OCI-M2 (cell line): ENCODE results near the gene ASIC3.
"Not testable (repeated sequence)": the region's sequence is repeated elsewhere in the genome, so short reads cannot be mapped to it uniquely, and the experiment has no call there.

Experiments
- DNase-seq: peaks from one replicate; lab custom pipeline; 2025; ENCODE audit not compliant: unreplicated experiment; lab: John Stamatoyannopoulos, UW

ASIC3 gene

GRCh38 chr7:151047976-151048815 is at the start of gene ASIC3:
TSS of gene ASIC3 (plus strand) at chr7:151048531. CDS start at chr7:151048886, 355 bp downstream.
- no peak for DNase-seq

- DNase-seq = no peak
Observed at GRCh38 chr7:150999001-150999400, 49.3 kb upstream of the ASIC3 start.

- DNase-seq = no peak
Observed at GRCh38 chr7:150999497-151000230, 48.7 kb upstream of the ASIC3 start.

- DNase-seq = no peak
Observed at GRCh38 chr7:151000897-151001495, 47.3 kb upstream of the ASIC3 start.

GRCh38 chr7:151001546-151001945 is 46.8 kb upstream of the ASIC3 start:
- no peak for DNase-seq

GRCh38 chr7:151003572-151003971 is 44.8 kb upstream of the ASIC3 start:
- DNase-seq = no peak

- no peak for DNase-seq
Observed at GRCh38 chr7:151005566-151005965, 42.8 kb upstream of the ASIC3 start.

- no peak for DNase-seq
Observed at GRCh38 chr7:151006590-151007300, 41.6 kb upstream of the ASIC3 start.

GRCh38 chr7:151007469-151007898 is 40.8 kb upstream of the ASIC3 start:
- no peak for DNase-seq

- peak; percentile 94 for DNase-seq
Observed at GRCh38 chr7:151008143-151008510, 40.2 kb upstream of the ASIC3 start.

GRCh38 chr7:151008511-151009323 is 39.6 kb upstream of the ASIC3 start:
- peak; percentile 93 for DNase-seq

GRCh38 chr7:151009327-151010036 is 38.8 kb upstream of the ASIC3 start:
- DNase-seq = no peak

- DNase-seq = no peak
Observed at GRCh38 chr7:151010037-151010306, 38.4 kb upstream of the ASIC3 start.

- DNase-seq = peak; percentile 90
Observed at GRCh38 chr7:151010307-151011096, 37.8 kb upstream of the ASIC3 start.

GRCh38 chr7:151011097-151011409 is 37.3 kb upstream of the ASIC3 start:
- no peak for DNase-seq

GRCh38 chr7:151011616-151012015 is 36.7 kb upstream of the ASIC3 start:
- not testable (repeated sequence) for DNase-seq

- DNase-seq = no peak
Observed at GRCh38 chr7:151012031-151012692, 36.2 kb upstream of the ASIC3 start.

GRCh38 chr7:151012911-151013347 is 35.4 kb upstream of the ASIC3 start:
- no peak for DNase-seq

GRCh38 chr7:151013356-151013732 is 35.0 kb upstream of the ASIC3 start:
- no peak for DNase-seq
